SK-N-SH treated with all-trans-retinoic acid at 6 μM for 48 hours (cell line): Measurements from ENCODE around the gene UBE2U.
"Not testable (repeated sequence)": the region's sequence is repeated elsewhere in the genome, so short reads cannot be mapped to it uniquely, and the experiment has no call there.

Experiments used
- ATAC-seq: fragments of 200-7000 bp; cut with Tn5 transposase; 3 replicates; pipeline ENCODE4 v1.9.1; 2020; ENCODE audit warnings: mild to moderate bottlenecking, moderate library complexity
- ARNTL ChIP-seq: fragments of 450-650 bp; formaldehyde crosslinking; IDR thresholded peaks from 2 replicates; pipeline ENCODE4 v1.5.0; 2020; ENCODE audit warnings: low read depth, mild to moderate bottlenecking, moderate library complexity, borderline replicate concordance
- CREB5 ChIP-seq: fragments of 250-450 bp; sonication (Bioruptor Pico); IDR thresholded peaks from 2 replicates; pipeline ENCODE4 v1.5.1; 2020; ENCODE audit warnings: low read depth, mild to moderate bottlenecking, moderate library complexity
- CSDC2 ChIP-seq: fragments of 250-450 bp; sonication (Bioruptor Pico); IDR thresholded peaks from 2 replicates; pipeline ENCODE4 v1.5.0; 2020; ENCODE audit warnings: mild to moderate bottlenecking, moderate library complexity
- ESRRG ChIP-seq: fragments of 250-450 bp; sonication (Bioruptor Pico); IDR thresholded peaks from 2 replicates; pipeline ENCODE4 v1.6.1; 2021; ENCODE audit warnings: mild to moderate bottlenecking
- GLIS3 ChIP-seq: fragments of 250-450 bp; sonication (Bioruptor Pico); IDR thresholded peaks from 2 replicates; pipeline ENCODE4 v1.5.0; 2020; ENCODE audit warnings: mild to moderate bottlenecking, moderate library complexity
- ISL1 ChIP-seq: fragments of 250-450 bp; sonication (Bioruptor Pico); IDR thresholded peaks from 2 replicates; pipeline ENCODE4 v2.1.2; 2022; ENCODE audit warnings: mild to moderate bottlenecking, moderate library complexity
- OSR1 ChIP-seq: fragments of 250-450 bp; sonication (Bioruptor Pico); IDR thresholded peaks from 2 replicates; pipeline ENCODE4 v1.8.0; 2022; ENCODE audit warnings: moderate library complexity, mild to moderate bottlenecking, inconsistent platforms
- PATZ1 ChIP-seq: fragments of 250-450 bp; sonication (Bioruptor Pico); IDR thresholded peaks from 2 replicates; pipeline ENCODE4 v1.8.0; 2020; ENCODE audit warnings: mild to moderate bottlenecking, moderate library complexity, borderline replicate concordance
- POU6F1 ChIP-seq: fragments of 250-450 bp; sonication (Bioruptor Pico); IDR thresholded peaks from 2 replicates; pipeline ENCODE4 v1.8.0; 2021; ENCODE audit warnings: low read depth, mild to moderate bottlenecking, moderate library complexity, borderline replicate concordance
- PPARA ChIP-seq: fragments of 250-450 bp; sonication (Bioruptor Pico); IDR thresholded peaks from 2 replicates; pipeline ENCODE4 v1.5.0; 2020; ENCODE audit warnings: mild to moderate bottlenecking, borderline replicate concordance
- RARB ChIP-seq: fragments of 250-450 bp; sonication (Bioruptor Pico); IDR thresholded peaks from 2 replicates; pipeline ENCODE4 v1.8.0; 2021; ENCODE audit warnings: mild to moderate bottlenecking, moderate library complexity
- SNAI2 ChIP-seq: fragments of 250-450 bp; sonication (Bioruptor Pico); IDR thresholded peaks from 2 replicates; pipeline ENCODE4 v1.5.0; 2020; ENCODE audit warnings: mild to moderate bottlenecking, moderate library complexity
- TOX ChIP-seq: fragments of 250-450 bp; sonication (Bioruptor Pico); IDR thresholded peaks from 2 replicates; pipeline ENCODE4 v1.8.0; 2021; ENCODE audit warnings: mild to moderate bottlenecking, moderate library complexity, borderline replicate concordance
- TSHZ2 ChIP-seq: fragments of 250-450 bp; sonication (Bioruptor Pico); IDR thresholded peaks from 2 replicates; pipeline ENCODE4 v1.5.0; 2020; ENCODE audit warnings: mild to moderate bottlenecking, moderate library complexity
- ZC3H10 ChIP-seq: fragments of 250-450 bp; sonication (Bioruptor Pico); IDR thresholded peaks from 2 replicates; pipeline ENCODE4 v1.5.1; 2021; ENCODE audit warnings: mild to moderate bottlenecking, moderate library complexity
- ZFP3 ChIP-seq: fragments of 250-450 bp; sonication (Bioruptor Pico); IDR thresholded peaks from 2 replicates; pipeline ENCODE4 v1.5.0; 2020; ENCODE audit warnings: mild to moderate bottlenecking, moderate library complexity
- ZFP30 ChIP-seq: fragments of 450-650 bp; formaldehyde crosslinking; IDR thresholded peaks from 2 replicates; pipeline ENCODE4 v1.5.0; 2022; ENCODE audit warnings: mild to moderate bottlenecking, moderate library complexity
- ZNF565 ChIP-seq: fragments of 450-650 bp; formaldehyde crosslinking; conservative IDR thresholded peaks from 2 replicates; pipeline ENCODE4 v1.5.0; 2020; ENCODE audit warnings: low read depth, mild to moderate bottlenecking, moderate library complexity
- ZNF70 ChIP-seq: fragments of 450-650 bp; formaldehyde crosslinking; IDR thresholded peaks from 2 replicates; pipeline ENCODE4 v1.5.0; 2020; ENCODE audit warnings: mild to moderate bottlenecking, moderate library complexity
- ZNF8 ChIP-seq: fragments of 450-650 bp; formaldehyde crosslinking; IDR thresholded peaks from 2 replicates; pipeline ENCODE4 v1.5.0; 2020; ENCODE audit warnings: mild to moderate bottlenecking, moderate library complexity
- TF ChIP-seq, protein P1 (sequence below): fragments of 250-450 bp; sonication (Bioruptor Pico); IDR thresholded peaks from 2 replicates; pipeline ENCODE4 v1.5.1; 2021; ENCODE audit warnings: mild to moderate bottlenecking, moderate library complexity

UBE2U gene

DNA sequence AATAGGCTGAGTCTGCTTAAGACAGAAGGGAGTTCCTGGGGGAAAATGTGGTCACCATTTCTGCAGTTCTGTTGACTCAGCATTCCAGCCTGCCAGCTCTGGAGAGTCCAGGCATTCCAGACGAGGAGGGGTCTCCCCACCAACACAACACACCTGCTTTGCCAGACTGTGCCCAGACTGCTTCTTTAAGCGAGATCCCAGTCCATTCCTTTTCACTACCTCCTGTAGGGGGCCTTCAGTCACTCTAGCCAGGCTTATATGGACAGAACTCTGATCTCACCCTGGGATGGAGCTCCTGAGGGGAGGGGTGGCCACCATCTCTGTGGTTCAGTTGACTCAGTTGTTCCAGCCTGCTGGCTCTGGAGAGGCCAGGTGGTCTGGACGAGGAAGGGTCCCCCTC lies 48.5 kb downstream of the UBE2U start:
- no peak for ATAC-seq
- no peak for TF ChIP-seq CREB5 (CRISPR knock-in tag)
- TF ChIP-seq ZFP30 = no peak
- no peak for TF ChIP-seq ISL1 (CRISPR knock-in tag)
- TF ChIP-seq POU6F1 (CRISPR knock-in tag) = no peak
- no peak for TF ChIP-seq SNAI2 (CRISPR knock-in tag)
- TF ChIP-seq ZNF70 (CRISPR knock-in tag) = no peak
- TF ChIP-seq CSDC2 (CRISPR knock-in tag) = no peak
- TF ChIP-seq PPARA (CRISPR knock-in tag) = no peak
- no peak for TF ChIP-seq PATZ1 (CRISPR knock-in tag)
- TF ChIP-seq ESRRG (CRISPR knock-in tag) = no peak
- TF ChIP-seq ARNTL (CRISPR knock-in tag) = no peak
- TF ChIP-seq RARB (CRISPR knock-in tag) = no peak
- TF ChIP-seq OSR1 (CRISPR knock-in tag) = no peak
- TF ChIP-seq ZNF8 (CRISPR knock-in tag) = no peak
- no peak for TF ChIP-seq TOX (CRISPR knock-in tag)
- TF ChIP-seq TSHZ2 (CRISPR knock-in tag) = no peak
- TF ChIP-seq, protein P1, sequence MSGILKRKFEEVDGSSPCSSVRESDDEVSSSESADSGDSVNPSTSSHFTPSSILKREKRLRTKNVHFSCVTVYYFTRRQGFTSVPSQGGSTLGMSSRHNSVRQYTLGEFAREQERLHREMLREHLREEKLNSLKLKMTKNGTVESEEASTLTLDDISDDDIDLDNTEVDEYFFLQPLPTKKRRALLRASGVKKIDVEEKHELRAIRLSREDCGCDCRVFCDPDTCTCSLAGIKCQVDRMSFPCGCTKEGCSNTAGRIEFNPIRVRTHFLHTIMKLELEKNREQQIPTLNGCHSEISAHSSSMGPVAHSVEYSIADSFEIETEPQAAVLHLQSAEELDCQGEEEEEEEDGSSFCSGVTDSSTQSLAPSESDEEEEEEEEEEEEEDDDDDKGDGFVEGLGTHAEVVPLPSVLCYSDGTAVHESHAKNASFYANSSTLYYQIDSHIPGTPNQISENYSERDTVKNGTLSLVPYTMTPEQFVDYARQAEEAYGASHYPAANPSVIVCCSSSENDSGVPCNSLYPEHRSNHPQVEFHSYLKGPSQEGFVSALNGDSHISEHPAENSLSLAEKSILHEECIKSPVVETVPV (CRISPR knock-in tag) = no peak
- no peak for TF ChIP-seq ZC3H10 (CRISPR knock-in tag)
- no peak for TF ChIP-seq ZNF565 (CRISPR knock-in tag)

GRCh38 chr1:64257233-64257632 lies 53.8 kb downstream of the UBE2U start:
- ATAC-seq = not testable (repeated sequence)

- not testable (repeated sequence) for ATAC-seq
These were observed 55.0 kb downstream of the UBE2U start for GRCh38 chr1:64258444-64258843.

DNA sequence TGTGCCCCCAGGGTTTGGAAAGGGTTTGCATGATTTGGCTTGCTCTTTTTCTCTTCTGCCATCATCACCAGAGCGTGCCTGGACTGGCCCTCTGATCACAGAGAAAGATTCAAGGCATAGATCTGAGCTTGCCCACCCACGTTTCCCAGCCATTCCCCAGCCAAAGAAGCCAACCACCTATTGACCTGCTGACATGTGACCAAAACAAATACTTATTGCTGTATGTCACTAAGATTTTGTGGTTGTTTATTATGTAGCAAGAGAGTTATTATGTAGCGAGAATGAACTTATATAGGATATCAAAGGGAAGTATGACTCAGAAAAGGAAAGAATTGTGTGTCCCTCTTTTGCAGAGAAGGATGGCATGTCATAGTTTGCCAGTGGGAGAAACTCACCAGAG lies 59.9 kb downstream of the UBE2U start:
- no peak for ATAC-seq
- no peak for TF ChIP-seq CREB5 (CRISPR knock-in tag)
- TF ChIP-seq TOX (CRISPR knock-in tag) = no peak
- no peak for TF ChIP-seq POU6F1 (CRISPR knock-in tag)
- TF ChIP-seq RARB (CRISPR knock-in tag) = no peak
- no peak for TF ChIP-seq ESRRG (CRISPR knock-in tag)
- no peak for TF ChIP-seq SNAI2 (CRISPR knock-in tag)
- no peak for TF ChIP-seq ZFP30
- no peak for TF ChIP-seq ZFP3 (CRISPR knock-in tag)
- TF ChIP-seq, protein P1 (CRISPR knock-in tag) = no peak
- no peak for TF ChIP-seq GLIS3 (CRISPR knock-in tag)
